Ureter (tissue), 1 donor: Measurements from ENCODE around the gene CCN5. TPM values are rescaled to one million over a fixed set of nuclear protein-coding genes. Genes with fewer than 3 reads are reported as not detected.
A peak's percentile ranks its signal among the peaks of the same experiment; 100 is the strongest.

ENCODE experiments used
- DNase-seq: peaks from one replicate; pipeline ENCODE4 v3.0.0-alpha.2; 2020; ENCODE audit warnings: low spot score
- total RNA-seq: library from RNA; stranded (reverse); gene quantifications from one replicate; pipeline ENCODE4 v1.2.4, GENCODE V29; 2023
- donor health status: DM: yes; HTN: yes; CAD: no.

The CCN5 gene
- total RNA-seq, 1 donor from 2014 or later = 1.1 TPM

DNA sequence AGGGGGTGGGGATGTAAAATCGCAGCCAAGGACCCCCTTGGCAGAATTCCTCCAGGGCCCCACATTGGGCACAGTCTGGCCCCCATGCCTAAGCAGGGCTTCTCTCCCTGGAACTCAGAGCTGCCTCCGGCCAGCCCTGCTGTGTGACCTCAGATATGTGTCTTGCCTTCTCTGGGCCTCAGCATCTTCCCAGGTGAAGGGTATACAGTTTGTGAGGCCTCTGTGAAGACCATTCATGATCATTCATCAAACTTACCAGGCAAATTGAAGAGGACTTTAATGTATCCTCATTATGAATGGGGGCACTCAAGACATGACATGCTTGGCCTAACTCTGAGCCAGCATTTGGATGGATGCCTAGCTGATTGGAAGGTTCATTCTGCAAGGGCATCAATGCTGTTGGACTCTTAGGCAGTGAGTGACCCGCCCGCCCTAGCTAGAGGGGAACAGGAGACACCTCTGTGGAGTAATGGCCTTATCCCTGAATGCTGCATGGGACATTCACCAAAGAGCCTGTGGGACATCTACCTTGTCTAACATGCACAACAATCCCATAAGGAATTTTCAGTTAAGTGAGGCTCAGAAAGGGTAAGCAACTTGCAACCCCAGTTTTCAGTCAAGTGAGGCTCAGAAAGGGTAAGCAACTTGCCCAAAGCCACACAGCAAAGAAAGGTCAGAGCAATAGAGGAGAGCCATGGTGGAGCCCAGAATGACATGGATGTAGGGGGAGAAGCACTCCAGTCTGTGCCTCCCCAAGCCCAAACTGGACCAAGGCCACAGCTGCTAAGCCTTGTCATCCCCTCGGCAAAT, 535 bp downstream of the CCN5 start:
- no peak for DNase-seq

DNA sequence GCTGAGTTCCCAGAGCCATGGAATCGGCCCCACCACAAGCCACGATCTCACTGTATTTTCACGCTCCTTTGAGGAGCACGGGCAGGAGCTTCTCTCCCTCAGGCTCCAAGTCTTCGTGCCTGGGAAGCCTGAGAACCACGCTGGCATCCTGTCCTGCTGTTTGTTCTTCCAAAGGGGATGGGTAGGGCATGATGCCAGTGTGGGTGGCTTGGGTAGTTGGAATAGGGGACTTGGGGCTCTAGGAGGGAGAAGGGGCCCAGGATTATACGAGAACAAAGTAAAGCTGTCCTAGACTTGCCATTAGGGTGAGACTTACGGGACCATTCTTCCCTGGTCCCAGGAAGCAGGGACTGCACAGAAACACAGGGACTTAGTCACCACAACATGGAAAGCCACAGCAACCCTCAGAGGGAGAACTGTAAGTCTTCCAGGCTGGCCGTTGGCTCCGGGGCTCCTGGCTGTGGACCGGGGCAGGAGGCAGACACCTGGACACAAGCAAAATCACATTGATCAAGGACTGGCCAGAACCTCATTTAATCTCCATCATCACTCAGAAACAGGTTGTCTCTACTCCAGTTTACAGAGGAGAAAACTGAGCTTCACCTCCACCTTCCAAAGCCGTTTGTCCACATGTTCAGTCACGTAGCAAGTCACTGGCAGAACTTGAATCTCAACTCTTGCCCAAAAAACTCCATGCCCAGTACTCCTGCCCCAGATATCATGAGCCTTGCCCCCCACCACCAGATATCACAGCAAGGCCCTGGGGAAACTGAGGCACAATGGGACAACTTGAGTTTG, 1.3 kb downstream of the CCN5 start:
- no peak for DNase-seq

DNA sequence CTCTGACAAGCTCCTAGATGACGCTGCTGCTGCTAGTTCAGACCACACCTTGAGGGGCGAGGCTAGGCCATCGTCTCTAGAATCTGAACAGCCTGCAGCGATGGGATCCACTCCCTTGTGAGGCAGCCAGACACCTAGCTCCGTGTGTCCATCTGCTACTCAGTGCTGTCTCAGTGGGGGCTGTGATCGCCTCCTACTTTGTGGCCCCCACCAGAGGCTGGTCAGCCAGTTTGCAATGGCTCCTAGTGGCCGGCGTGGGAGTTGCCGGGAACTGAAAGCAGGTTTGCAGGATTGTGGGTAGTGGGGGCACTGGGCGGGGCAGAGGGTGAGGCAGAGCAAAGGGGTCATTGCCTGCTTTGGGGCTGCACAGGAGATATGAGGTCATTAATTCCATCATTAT, 2.8 kb downstream of the CCN5 start:
- DNase-seq = no peak

DNA sequence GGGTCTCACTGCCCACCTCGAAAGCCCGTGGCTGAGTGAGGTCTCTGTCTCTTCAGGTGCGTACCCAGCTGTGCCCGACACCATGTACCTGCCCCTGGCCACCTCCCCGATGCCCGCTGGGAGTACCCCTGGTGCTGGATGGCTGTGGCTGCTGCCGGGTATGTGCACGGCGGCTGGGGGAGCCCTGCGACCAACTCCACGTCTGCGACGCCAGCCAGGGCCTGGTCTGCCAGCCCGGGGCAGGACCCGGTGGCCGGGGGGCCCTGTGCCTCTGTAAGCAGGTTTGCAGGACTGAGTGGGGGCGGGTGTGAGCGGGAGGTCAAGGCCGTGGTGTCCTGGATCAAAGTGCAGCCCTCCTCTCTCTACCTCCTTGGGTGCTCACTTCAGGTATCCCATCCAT, 4.7 kb downstream of the CCN5 start:
- no peak for DNase-seq

DNA sequence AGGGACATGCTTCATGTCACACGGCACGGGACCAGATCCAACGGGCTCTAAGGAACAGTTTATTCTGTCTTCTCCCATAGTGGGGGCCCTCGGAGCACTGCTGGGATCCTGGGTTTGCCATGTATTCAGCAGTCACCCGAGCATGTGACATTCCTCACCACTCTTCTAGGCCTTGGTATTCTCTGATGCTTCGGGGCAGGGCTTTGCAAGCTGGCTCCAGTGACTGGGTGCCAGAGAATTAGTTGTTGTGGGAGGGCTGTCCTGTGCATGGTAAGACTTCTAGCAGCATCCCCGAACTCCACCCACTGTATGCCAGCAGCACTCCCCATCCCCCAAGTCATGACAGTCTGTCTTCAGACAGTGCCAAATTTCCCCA, 5.4 kb downstream of the CCN5 start:
- DNase-seq = no peak

DNA sequence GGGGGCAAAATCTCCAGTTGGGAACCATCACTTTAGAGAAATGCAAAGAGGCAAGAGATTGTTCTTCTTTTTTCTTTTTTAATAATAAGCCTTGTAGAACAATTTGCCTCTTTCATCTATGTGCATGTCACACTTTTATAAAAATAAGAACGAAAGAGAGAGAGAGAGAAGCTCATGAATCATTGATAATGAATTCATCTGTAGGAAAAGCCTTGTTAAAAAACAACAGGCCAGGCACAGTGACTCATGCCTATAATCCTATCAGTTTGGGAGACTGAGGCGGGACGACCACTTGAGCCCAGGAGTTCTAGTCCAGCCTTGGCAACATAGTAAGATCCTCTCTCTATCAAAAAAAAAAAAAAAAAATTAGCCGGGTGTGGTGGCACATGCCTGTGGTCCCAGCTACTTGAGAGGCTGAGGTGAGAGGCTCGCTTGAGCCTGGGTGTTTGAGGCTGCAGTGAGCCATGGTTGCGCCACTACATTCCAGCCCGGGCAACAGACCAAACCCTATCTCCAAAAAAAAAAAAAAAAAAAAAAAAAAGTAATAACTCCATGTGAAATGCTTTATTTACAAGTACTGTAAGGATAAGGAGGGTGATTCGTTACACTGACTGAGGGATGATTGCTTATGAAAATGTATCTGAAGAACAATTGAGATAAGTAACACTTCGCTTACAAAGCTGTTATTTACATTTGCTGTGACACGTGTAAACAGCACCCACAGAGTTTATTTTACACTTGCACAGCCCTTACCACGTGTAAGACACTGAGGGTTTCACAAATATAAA, 6.0 kb downstream of the CCN5 start:
- DNase-seq = no peak

DNA sequence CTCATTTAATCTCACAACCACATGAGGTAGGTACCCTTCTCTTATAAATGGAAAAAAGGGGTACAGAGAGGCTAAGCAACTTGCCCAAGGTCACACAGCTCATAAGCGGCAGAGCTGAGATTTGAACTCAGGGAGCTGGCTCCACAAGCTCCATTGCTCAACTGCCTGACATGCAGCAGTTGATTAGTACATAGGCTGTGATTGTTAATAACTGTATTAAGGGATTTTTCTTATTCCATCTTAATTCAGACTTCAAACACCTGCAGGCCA, 6.6 kb downstream of the CCN5 start:
- no peak for DNase-seq

DNA sequence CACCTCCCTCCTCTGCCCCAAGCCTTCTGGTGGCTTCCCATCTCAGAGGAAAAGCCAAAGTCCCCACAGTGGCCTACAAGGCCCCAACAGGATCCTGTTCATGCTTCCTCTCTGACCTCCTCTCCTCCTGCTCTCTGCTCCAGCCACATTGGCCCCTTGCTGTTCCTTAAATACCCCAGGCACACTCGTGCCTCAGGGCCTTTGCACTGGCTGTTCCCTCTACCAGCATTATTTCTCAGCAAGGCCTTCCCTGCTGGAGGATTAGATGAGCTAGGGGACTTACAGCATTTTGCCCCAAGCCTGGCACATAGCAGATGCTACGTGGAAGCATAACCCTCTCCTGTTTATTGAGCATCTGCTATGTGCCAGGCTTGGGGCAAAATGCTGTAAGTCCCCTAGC, 7.8 kb downstream of the CCN5 start:
- DNase-seq = no peak

DNA sequence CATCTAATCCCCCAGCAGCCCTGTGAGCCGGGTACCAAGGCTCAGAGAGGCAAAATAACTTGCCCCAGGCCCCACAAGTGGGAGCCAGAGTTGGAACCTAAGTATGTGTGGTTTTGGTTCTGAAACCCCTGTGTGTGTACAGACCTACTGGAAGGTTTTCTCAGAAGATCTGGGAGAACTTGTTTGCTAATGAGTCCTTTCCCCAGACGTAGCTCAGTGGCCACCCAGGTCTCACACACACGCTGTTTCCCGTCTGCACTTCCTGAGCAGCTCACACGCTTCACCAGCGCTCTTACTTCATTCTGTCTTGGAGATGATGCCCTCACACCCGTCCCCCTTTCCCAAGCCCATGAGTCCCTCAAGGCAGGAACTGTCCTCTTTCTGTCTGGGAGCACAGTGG, 8.2 kb downstream of the CCN5 start:
- no peak for DNase-seq

DNA sequence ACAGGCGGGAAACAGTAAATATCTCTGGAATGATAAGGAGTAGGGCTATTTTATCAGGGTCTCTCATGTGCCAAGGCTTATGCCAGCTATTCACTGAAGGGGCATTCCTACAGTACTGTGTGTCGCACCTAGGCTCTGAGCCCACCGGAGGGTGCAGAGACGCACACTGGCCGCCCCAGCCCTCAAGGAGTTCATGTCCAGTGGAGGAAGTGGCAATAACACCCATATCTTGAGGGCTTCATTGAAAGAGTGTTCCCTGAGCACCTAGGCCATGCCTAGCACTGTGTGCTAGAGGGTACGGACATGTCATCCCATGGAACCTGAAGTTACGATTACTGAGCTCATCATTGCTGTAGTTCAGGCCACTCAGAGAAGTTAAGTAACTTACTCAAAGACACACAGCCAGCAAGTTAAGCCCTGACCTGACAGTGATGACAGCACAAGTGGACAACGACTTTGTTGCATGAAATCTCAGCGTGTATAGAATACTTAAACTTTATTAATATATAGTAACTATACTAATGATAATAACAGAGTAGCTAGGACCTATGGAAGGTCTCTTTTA, 8.7 kb downstream of the CCN5 start:
- DNase-seq = no peak

DNA sequence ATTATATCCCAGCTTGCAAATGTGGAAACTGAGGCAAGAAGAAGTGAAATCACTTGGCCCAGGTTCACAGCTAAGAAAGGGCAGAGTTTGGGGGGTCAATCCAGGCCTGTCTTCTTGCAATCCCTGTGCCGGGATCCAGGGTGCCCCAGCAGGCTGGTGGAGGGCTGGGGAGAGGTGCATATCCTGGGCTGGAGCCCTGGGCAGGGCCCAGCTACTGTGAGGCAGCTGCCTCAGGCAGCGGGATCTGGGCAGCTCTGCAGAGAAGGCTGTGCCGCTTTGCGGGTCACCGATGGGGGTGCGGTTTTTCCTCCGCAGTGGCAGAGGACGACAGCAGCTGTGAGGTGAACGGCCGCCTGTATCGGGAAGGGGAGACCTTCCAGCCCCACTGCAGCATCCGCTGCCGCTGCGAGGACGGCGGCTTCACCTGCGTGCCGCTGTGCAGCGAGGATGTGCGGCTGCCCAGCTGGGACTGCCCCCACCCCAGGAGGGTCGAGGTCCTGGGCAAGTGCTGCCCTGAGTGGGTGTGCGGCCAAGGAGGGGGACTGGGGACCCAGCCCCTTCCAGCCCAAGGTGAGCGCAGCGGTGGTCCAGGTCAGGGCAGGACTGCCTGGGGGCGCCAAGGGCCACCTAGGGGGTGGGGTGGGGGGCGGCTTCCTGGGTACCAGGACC, 9.4 kb downstream of the CCN5 start:
- no peak for DNase-seq

DNA sequence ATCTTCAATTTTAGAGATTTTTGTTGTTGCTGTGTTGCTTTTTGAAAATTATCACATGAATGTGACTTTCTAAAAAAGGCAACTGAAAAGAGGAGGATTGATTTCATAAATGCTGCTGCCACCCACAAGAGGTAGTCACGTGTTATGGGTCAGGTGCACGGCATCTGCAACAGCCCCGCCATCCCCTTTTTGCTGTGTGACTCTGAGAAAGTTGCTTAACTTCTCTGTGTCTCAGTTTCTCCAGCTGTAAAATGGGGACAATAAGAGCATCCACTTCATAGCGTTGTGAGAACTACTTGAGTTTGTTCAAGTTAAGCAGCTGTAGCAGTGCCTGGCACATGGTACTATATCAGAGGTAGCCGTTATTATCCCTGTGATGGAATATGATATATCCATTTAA, 10.7 kb downstream of the CCN5 start:
- DNase-seq = no peak

DNA sequence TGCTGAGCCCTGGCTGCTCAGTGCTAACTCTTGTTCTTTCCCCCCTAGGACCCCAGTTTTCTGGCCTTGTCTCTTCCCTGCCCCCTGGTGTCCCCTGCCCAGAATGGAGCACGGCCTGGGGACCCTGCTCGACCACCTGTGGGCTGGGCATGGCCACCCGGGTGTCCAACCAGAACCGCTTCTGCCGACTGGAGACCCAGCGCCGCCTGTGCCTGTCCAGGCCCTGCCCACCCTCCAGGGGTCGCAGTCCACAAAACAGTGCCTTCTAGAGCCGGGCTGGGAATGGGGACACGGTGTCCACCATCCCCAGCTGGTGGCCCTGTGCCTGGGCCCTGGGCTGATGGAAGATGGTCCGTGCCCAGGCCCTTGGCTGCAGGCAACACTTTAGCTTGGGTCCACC, 11.9 kb downstream of the CCN5 start:
- no peak for DNase-seq

DNA sequence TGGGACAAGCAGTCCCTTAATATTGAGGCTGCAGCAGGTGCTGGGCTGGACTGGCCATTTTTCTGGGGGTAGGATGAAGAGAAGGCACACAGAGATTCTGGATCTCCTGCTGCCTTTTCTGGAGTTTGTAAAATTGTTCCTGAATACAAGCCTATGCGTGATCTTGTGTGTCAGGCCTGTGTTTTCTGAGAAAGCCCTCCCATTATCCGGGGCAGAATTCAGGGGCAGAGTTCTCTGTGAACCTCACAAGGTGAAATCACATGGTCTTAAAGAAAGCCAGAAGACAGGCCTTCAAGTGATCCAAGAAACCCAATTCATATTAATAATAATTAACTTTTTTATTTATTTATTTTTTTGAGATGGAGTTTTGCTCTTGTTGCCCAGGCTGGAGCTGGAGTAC, 12.5 kb downstream of the CCN5 start:
- no peak for DNase-seq

DNA sequence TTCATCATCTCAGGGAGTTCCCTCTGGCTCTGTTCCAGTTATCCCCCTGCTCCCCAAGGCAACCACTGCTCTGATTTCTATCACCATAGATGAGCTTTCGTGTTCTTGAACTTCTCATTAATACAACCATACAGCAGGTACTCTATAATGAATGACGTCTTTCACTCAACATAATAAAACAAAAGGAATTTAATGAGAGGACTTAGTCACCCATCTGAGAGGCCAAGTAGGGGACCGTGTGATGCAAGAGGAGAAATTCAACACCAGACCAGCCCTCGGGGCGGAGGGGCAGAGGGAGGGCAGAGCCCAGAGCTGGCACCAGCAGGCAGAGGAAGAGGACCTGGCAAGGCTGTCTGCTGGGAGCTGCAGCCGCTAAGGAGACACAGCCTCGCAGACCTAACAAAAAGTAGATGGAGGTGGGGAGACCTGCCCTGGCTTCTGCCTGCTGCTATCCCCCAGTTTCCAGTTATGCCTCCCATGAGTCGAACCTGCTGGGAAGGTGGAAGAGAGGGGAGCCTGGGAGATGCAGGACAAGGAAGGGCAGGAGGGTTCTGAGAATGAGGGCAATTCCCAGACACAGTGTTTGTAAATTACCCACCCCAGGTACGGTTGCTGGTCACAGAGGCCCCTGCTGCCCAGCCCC, 13.8 kb downstream of the CCN5 start:
- peak; percentile 76 for DNase-seq

DNA sequence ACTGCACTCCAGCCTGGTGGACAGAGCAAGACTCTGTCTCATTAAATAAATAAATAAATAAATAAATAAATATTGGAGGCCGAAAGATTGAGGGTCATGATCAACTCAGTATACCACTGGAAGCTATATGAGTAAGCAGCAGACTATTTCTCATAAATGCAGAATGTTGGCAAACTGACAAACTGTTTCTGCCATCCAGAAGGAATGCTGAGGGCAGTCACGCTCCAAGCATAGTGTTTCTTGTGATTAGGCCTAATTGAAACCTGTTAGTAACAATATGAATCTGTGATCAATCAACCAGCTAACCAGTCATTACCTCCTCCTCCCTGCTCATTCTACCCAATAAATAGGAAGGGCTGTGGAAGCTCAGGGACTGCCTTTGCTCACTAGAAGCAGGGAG, 15.3 kb downstream of the CCN5 start:
- DNase-seq = no peak

DNA sequence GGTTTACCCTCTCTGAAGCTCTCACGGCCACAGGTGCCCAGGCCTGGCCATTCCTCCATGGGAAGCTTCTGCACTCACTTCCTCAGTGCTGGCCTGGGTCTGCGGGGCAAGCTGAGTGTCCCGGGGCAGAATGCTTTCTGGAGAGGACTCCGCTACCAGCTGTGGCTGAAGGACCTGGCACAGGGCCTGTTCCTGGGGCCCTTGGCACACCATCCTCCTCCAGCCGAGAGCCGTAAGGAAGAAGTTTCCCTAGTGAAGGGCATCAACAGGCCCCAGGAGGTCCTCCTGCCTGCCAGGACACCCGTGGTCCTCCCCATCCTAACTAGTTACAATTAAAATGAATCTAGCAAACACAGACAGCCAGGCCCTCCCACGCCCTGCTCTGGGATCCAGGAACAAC, 16.5 kb downstream of the CCN5 start:
- DNase-seq = no peak

DNA sequence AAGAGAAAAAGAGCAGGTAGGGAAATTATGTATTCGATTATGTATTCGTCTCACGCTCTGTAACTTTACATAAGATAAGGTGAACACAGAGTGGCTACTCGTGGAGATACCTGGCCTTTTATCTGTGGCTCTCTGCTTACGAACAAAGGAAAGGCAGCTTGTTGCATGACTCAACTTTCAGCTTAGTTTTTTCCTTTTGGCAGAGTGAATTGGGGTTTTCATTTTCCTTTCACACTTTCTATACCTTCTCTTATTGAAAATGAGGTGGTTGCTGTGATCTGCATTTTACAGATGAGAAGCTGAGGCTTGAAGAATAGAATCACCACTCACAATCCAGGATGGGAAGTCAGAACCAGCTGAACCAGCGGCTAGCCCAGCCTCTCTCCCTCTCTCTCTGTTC, 17.2 kb downstream of the CCN5 start:
- DNase-seq = no peak

DNA sequence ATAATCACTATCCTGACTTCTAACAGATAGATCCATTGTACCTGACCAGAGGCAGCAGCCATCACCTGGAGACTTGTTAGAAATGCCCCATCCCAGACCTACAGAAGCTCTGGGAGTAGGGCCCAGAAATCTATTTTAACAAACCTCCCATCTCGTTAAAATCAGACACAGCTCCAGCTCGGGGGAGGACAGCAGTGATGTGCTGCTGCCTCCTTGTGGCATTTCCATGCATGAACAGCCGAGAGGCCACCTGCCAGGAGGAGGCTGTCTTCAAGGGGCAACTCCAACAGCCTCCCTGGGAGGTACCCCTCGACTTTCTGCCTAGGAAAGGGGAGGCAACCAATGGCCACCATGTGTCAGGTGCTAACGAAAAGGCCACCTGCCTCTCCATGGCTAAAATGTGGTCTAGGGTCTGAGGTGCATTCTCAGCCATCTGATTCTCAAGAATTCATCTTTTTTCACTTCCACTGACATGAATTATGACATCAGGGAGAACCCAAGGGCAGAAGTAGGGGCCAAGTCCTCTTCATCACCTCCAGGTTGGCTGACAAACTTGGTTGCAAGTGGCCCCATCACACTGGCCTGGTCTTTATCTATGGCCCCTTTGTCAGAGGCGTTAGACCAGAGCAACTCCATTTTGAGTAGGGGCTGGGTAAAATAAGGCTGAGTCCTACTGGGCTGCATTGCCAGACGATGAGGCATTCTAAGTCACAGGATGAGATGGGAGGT, 18.3 kb downstream of the CCN5 start:
- DNase-seq = peak; percentile 73

DNA sequence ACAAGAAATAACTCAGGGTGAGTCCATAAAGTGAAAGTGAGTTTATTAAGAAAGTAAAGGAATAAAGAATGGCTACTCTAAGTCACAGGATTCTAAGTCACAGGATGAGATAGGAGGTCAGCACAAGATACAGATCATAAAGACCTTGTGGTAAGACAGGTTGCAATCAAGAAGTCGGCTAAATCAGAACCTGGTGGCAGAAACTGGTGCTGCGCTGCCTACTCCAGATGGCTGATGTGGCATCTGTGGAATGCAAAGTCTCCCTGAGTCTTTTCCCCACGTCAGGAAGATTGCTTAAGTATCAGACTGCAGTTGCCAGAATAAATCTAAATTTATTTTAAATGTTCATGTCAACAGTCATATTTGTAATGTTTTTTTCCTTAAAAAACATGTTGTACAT, 19.8 kb downstream of the CCN5 start:
- no peak for DNase-seq

DNA sequence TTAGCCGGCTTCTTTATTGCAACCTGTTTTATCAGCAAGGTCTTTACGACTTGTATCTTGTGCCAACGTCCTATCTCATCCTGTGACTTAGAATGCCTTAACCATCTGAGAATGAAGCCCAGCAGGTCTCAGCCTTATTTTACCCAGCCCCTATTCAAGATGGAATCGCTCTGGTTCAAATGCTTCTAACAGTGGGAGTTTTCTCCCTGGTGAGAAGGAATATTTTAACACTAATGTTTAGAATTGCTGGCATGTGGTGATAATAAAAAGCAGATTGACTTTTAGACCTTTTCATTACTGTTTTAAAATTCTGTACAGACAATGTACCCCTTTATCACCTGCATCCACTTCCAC, 20.6 kb downstream of the CCN5 start:
- DNase-seq = no peak
